NCI-H460 (cell line): ENCODE results near the gene LSS. TPM values are rescaled to one million over a fixed set of nuclear protein-coding genes. Genes with fewer than 3 reads are reported as not detected.

Experiments
- DNase-seq: peaks from one replicate; pipeline ENCODE4 v3.0.0-alpha.2; 2016; ENCODE audit warnings: low read depth; ENCODE audit errors: extremely low read depth
- polyA plus RNA-seq: library from polyadenylated mRNA; depleted of rRNA; stranded (reverse); fragments of >200 nt; gene quantifications from 2 replicates; pipeline ENCODE4 v1.2.3, GENCODE V29; 2014; cell fraction: nucleus; rRNA removed
- total RNA-seq: library from RNA; depleted of rRNA; stranded (reverse); fragments of >200 nt; shearing (Covaris generic); gene quantifications from 2 replicates; pipeline ENCODE4 v1.2.3, GENCODE V29; 2014; rRNA removed

The LSS gene
- total RNA-seq: 5.3 and 6.0 TPM in 2 replicates
- 70.9 and 93.1 TPM in 2 replicates for polyA plus RNA-seq

DNA sequence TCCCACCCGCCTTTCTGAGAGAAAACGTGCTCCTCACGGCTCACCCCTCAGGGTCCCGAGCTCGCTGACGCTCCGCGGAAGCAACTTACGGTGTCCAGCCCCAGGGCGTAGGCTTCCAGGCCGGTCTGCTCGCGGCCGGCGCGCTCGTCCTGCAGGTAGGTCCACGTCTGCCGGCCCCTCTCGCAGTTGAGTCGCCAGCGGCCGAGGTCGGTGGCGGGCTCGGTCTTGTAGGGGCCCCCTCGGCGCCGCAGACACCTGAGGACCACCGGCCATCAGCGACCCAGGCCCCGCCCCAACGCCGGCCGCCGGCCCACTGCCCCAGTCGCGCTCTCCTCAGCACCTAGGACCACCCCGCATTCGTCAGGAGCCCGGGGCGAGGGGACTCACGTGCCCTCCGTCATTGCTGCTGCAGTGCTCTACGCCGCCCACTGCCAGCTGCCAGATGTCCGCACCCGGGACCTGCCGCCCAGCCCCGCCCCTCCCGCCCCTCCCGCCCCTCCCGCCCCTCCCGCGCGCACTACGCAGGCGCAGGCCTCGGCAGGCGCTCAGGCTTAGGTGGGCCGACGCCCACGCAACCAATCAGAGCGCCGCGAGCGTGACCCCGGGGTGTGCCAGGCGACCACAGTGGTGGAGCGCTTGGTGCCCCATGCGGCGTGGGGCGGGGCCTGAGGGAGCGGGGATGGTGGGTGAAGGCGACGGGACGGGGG is at the start of gene LSS:
LSS (minus strand) TSS at position 430 of the 707 bp plus-strand sequence; CDS start at position 401, 29 bp downstream.
- DNase-seq: peak; percentile 95

DNA sequence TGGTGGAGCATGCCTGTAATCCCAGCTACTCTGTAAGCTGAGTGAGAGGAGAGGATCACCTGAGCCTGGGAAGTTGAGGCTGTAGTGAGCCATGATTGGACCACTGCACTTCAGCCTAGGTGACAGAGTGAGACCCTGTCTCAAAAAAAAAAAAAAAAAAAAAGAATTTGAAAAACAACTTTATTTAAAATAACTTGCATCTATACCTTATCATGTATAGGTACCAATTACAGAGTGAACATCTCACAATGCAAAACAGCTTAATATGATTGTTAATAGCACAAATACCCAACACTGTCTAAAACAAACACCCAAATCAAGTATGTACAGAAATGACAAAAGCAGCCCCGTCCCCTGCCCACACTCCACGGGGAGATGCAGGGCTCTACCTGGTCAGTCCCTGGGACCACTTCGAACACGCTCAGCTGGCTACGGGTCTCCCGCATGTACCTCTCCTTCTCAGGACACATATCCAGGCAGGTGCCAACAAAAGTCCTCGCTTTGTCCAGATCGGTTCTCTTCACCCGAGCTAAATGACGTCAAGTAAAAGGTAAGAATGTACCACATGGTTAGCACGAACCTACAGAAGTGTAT is 46.3 kb upstream of the LSS start:
- DNase-seq: no peak

DNA sequence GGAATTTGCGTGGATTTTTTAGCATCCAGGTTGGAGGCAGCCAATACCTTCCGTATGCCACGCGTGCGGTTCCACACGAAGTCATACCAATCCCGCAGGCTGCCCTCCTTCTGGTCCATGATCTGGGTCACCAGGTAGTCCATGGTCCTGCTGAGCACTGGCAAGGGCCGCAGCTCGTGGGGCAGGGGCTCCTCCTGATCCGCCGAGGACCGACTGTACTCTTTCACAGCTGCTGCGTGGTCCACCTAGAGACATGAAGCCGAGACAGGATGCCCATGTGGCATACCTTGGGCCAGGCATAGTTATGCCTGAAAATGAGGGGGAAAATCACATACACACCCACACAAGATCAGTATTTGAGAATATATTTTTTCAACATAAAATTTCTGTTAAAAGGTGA is 44.8 kb upstream of the LSS start:
- DNase-seq: no peak

DNA sequence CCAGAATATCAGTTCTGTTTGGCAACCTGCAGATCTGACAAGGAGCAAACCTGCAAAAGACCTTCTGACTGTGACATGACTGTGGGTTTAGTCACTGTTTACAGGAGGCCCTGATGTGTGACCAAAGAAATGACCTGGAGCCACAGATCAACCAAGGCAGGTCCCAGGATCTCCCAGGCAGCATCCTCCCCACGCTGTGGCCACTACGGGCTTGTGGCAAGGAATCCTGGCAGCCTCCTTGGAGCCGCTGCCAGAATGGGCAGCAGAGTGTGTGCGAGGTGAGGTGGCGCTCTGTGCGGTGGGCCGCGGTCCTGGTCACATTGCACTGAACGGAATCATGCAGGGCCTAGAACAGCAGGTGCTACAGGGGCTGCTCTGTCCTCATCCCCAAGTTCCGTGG is 40.9 kb upstream of the LSS start:
- DNase-seq: no peak

DNA sequence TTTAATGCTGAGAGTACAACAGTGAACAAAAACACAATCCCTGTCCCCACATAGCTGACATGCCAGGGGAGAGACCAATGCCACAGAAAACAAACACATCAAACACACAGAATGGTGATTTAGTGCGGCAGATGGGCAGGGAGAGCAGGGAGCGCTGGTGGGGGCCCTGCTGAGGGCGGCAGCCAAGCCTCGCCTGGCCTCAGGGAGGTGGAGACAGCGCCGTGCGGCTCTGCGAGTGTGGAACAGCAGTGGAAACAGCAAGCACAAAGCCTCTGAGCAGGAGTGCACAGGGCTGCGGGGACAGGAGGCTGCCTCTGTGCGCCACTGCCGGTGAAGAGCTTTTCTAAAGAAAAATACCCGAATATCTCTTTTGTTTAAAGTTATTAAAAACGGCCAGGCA is 39.8 kb upstream of the LSS start:
- no peak for DNase-seq

DNA sequence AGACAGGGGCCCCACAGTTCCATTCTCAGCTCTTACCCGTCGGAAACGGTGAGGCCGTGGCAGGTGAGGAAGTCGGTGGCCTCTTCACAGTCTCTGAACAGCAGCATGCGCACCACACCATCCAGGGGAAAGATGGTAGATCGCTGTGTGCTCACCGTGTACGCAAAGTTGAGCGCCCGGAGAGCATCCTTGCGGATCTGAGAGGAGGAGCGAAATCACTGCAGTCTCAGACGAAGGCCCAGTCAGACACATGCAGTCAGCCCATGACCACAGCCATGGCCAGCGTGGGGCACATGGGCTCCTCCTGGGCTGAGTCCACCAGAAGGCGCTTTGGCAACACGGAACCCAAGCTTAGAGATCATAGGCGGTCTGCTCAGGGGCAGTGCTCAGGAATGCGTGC is 38.4 kb upstream of the LSS start:
- no peak for DNase-seq

DNA sequence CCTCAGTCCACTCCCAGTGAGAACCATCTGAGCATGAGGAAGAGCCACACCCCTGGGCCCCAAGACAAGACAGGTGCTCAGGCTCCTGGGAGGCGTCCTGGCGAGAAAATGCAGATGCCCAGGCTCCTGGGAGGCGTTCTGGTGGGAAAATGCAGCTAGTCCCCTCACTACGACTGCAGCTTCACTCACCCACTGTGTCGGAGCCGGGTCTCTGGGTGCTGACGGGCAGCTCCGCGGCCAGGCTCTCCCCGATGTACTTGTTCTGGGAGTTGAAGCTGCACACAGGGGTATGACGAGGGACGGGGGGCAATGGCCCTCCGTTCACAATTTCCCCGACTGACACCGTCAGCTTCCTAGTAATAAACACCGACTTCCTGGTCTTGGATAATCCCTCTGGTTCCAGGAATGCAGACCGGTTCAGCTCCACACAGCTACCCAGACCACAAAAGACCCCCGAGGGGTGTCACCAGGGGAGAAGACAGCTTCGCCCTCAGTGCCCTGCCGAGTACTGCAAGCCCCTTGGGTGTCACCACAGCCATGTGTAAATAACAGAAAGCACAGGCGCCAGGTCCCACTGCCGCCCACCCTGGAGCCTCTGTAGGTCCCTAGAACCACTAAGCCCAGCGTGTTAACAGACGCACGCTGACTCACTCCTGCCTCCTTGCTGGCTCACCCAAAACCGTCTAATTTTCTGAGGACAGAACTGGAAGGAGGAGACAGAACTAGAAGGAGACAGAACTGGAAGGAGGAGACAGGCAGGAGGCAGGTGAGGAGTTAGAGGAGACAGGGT is 37.4 kb upstream of the LSS start:
- no peak for DNase-seq

DNA sequence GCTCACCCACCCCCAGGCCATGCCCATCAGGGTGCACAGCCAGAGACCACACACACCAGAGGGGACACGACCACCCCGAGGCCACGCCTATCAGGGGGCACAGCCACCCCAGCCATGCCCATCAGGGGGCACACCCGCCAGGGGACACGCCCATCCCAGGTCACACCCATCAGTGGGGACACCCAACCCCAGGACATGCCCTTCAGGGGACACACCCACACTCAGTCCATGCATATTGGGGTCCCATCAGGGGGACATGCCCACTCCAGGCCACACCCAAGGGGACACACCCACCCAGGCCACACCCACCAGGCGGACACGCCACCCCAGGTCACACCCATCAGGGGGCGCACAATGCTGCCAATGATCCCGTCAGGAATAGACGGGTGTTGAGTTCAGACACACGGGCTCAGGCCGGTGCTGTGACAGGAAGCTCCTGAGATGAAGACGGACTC is 36.1 kb upstream of the LSS start:
- no peak for DNase-seq

DNA sequence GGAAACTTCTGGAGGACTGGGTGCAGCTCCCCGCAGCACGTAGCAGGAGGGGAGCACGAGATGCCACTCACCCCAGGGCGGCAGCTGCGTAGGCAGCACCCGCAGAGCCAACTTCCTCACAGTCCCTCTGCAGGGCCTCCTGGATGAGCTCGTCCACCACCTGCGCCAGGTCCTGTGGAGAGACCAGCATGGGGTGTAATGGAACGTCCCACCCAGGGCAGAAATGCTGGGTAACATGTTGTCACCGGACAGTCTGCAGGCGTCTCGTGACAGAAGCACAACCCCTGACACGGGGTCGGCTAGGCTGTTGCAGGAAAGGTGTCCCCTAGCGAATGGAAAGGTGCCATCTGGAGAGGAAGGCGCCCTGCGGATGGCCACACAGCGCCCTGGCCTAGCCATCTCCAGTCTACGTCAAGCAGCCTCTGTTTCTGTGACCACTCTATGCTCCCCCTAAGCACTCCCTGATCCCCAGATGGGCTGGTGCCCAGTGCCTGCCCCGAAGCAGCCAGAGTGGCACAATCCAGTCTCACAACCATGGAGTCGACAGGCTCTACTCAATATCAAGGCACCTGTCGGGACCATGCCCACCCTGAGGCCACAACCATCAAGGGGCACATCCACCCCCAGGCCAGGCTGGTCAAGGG is 35.6 kb upstream of the LSS start:
- DNase-seq: no peak

DNA sequence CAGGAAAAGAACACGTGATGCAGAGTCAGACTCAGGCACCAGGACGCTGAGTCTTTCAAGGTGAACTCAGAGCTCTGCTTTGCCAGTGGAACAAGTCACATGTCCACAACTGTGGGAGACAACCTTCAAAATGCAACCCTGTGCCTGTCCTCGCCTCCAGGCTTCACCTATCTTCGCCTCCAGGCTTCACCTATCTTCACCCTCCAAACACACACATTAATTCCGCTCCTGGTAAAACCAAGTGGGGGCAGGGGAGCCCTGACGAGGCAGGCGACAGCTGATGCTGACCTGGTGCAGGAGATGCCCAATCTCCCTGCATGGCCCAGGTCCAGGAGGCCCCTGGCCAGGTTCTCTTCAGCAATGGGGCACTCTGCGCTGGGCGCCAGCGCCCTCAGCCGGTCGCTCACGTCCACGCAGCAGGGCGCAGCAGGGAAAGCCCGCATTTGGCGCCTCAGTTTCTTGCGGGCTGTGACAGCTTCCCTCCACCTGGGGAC is 28.0 kb upstream of the LSS start:
- DNase-seq: no peak

DNA sequence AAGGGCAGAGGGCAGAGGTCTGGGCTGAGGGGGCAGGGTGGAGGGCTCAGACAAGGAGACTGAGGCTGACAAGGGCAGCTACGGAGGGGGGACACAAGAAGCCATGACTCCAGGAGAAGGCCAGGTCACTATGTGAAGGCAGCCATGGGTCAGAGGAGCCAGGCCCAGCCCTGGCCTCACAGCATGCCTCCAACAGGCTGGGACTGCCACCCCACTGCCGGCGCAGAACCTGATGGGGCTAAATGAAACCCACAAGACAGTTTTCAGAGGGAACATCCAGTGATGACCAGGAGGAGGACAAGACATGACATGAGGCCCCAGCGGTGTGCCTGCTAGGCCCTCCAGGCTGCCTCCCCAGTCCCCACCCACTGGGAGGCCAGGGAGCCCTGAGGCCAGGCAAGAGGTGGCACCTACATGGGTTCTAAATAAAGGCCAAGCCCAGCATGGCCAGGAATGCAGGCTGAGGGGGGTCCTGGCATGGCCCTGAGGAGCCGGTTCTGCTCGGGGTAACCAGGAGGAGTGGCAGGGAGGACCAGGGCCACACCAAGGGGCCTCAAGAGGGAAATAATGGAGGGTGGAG is 27.3 kb upstream of the LSS start:
- no peak for DNase-seq

DNA sequence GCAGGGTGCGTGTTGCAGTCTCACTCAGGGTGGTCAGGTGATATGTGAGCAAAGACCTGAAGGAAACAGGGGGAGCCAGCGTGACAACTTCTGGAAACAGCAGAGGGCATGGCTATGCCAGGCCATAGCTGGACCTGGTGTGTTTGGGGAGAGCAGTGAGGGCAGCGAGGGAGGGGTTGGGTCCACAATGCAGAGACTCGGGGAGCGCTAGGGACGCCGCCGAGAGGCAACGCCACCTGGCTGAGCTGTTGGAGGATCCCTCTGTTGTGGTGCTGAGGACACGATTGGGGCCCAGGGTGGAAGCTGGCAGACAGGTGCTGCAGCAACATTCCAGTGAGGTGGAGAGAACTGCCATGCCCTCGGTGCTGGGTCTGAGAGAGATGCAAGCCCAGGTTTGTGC is 26.6 kb upstream of the LSS start:
- DNase-seq: no peak

DNA sequence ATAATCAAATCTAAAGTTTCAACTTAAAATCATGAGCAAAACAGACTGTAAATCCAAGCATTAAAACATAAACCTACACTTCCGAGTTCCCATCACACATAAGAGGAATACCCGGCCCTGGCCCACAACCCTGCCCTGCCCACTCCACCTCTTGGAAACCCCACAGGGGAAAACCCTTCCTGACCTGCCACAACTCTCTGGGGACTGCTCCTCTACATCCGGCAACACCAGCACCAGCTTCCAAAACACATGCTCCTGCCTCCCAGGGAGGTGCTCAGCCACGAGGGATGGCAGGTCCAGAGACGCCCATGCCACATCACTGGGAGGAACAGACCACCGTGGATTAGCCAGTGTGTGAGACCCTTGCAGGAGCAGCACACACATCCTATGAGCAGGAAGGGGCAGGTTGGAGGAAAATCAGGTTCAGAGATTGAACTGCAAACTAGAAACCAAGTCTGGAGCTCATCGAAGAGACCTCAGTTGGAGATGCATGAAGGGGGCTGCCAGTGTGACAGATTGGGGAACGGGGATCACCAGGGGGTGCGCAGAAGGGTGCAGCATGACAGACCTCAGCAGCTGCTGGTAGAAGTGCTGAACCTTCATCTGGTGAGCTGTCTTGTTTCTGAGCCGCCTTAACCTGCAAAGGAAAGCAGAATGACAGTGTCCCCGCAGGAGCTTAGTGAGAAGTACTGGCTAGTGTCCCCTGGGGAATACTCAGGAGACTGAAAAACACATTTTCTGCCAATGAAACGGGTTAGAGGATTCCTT is 25.8 kb upstream of the LSS start:
- no peak for DNase-seq

DNA sequence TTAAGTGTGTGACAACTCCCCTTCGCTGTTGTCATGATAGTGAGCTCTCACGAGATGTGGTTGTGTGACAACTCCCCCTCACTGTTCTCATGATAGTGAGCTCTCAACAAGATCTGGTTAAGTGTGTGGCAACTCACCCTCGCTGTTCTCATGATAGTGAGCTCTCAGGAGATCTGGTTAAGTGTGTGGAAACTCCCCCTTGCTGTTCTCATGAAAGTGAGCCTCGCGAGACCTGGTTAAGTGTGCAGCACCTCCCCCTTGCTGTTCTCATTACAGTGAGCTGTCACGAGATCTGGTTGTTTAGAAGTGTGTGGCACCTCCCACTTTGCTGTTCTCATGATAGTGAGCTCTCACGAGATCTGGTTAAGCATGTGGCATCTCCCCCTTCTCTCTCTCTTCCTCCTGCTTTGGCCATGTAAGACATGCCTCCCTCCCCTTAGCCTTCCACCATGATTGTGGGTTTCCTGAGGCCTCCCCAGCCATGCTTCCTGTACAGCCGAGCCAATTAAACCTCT is 25.1 kb upstream of the LSS start:
- no peak for DNase-seq

DNA sequence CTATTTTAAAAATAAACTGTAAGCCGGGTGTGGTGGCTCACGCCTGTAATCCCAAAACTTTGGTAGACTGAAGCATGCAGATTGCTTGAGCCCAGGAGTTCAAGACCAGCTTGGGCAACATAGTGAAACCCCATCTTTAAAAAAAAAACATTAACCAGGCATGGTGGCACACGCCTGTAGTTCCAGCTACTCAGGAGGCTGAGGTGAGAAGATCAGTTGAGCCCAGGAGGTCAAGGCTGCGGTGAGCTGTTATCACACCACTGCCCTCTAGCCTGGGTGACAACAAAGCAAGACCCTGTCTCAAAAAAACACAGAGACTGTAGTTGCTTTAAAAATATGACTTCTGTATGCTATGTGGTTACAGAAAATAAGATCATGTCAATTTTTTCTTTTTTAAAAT is 24.3 kb upstream of the LSS start:
- no peak for DNase-seq

DNA sequence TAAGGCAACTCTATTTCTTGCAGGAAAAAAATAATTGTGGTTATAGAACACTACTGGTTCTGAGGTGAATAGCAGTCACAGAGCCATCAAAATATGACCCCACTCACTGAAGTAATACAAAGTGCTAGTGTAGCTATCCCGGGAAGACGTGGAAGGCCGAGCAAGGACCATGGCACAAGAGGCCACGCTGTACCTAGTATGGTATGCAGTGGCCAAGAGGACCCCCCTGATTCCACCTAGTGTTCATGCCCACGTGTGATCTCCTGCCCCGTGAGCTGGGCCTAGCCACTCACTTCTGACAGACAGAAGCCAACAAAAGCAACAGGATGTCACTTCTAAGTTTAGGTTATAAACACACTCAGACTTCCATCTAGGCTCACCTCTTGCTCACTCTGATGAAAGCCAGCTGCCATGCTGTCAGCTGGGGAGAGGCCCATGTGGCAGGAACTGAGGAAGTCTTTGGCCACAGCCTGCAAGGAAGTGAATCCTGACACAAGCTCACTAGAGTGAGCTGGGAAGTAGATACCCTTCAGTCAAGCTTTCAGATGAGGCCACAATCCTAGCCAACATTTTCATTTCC is 21.7 kb upstream of the LSS start:
- DNase-seq: no peak

DNA sequence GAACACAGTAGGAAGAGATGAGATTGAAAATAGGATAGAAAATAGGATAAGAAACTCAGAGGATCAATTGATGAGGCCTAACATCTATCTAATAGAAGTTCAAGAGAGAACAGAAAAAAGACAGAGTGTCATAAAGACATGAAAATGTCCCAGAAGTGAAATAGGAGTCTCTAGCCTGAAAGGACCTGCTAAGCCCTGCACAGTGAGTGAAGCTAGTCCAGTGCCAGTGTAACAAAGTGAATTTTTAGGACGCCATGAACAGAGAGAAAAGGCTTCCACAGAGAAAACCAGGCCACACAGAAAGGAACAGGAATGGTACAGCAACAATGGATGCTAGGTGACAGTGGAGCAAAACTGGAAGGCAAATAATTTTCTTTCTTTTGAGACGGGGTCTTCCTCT is 20.3 kb upstream of the LSS start:
- DNase-seq: no peak

DNA sequence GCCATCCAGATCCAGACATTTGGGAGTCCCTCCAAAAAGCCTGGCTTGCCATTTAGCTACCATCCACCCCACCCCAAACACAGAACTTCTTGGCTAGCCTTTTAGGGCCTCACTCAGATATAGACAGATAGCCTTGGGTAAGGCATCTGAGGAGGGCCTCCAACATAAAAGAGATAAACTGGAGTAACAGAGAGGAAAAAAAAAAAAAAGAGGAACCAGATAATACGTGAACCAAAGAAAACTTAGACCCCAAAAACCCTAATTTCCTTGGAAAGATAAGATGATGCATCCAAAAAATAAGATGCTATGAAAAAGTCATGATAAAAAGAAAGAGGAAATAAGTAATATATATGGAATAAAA is 19.8 kb upstream of the LSS start:
- DNase-seq: no peak

DNA sequence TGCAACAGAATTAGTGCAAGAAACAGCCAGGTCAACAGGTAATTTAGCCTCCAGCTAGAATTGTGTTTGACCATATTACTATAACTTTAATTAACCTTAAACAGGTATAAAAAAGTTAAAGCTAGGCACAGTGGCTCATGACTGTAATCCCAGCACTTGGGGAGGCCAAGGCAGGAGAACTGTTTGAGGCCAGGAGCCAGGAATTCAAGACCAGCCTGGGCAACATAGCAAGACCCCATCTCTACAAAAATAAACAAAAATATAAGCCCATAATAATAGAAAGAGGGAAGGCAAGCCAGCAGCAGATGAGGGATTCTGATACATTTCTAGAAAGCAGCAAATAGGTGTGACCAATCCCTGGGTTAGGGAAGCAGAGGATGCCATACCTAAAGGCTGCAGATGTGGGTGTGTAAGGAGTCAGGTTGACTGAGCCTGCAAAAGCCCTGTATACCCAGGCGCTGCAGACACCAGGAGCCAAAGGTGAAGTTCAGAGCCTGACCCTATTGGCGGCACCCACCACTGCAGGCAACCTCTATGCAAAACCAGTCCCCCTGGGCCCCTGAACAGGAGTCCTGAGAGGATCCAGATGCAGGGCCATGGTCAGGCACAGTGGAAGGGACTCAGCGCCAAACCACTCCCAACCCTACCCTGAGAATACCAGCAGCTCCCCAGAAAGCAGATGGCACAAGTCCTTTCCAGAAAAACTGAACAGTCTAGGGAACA is 19.3 kb upstream of the LSS start:
- DNase-seq: no peak
